ENCODE data around the gene IGLL5. TPM values are rescaled to one million over a fixed set of nuclear protein-coding genes. Genes with fewer than 3 reads are reported as not detected.

IGLL5 gene
- total and polyA plus RNA-seq, 2 donors = 0.69 to 1.6 TPM

- DNase-seq (ENCODE audit: extremely low spot score) = no peak
- WGBS = 91% methylated on average over 9 of the region's 9 CpGs
- H3K36me3 ChIP-seq (ENCODE audit: insufficient read depth) = no peaks in the 10 kb centered on the region
- no peak overlapping the region for H3K4me3 ChIP-seq (ENCODE audit: low read depth, low read length)
- H3K27ac ChIP-seq (ENCODE audit: low read depth) = no peak overlapping the region
- no peaks in the 10 kb centered on the region for H3K4me1 ChIP-seq (ENCODE audit: insufficient read depth)
Observed at GRCh38 chr22:22924369-22925145, 36.9 kb downstream of the IGLL5 start.

GRCh38 chr22:22925146-22925804 is 37.7 kb downstream of the IGLL5 start:
- 79% methylated on average over 14 of the region's 14 CpGs for WGBS
- H3K27ac ChIP-seq (ENCODE audit: low read depth) = no peak overlapping the region

GRCh38 chr22:22925805-22926369 is 38.3 kb downstream of the IGLL5 start:
- H3K4me1 ChIP-seq (ENCODE audit: insufficient read depth) = no peaks in the 10 kb centered on the region
- 40% methylated on average over 8 of the region's 8 CpGs for WGBS
- H3K36me3 ChIP-seq (ENCODE audit: insufficient read depth) = no peaks in the 10 kb centered on the region
- H3K27ac ChIP-seq (ENCODE audit: low read depth) = no peak overlapping the region
- peak; percentile 15 for DNase-seq (ENCODE audit: extremely low spot score)
- no peak overlapping the region for H3K4me3 ChIP-seq (ENCODE audit: low read depth, low read length)

More at GRCh38 chr22:22925146-22925804, 37.7 kb downstream of the IGLL5 start:
- no peaks in the 10 kb centered on the region for H3K36me3 ChIP-seq (ENCODE audit: insufficient read depth)
- H3K4me3 ChIP-seq (ENCODE audit: low read depth, low read length) = no peak overlapping the region
- H3K4me1 ChIP-seq (ENCODE audit: insufficient read depth) = no peaks in the 10 kb centered on the region
- DNase-seq (ENCODE audit: extremely low spot score) = no peak

DNA sequence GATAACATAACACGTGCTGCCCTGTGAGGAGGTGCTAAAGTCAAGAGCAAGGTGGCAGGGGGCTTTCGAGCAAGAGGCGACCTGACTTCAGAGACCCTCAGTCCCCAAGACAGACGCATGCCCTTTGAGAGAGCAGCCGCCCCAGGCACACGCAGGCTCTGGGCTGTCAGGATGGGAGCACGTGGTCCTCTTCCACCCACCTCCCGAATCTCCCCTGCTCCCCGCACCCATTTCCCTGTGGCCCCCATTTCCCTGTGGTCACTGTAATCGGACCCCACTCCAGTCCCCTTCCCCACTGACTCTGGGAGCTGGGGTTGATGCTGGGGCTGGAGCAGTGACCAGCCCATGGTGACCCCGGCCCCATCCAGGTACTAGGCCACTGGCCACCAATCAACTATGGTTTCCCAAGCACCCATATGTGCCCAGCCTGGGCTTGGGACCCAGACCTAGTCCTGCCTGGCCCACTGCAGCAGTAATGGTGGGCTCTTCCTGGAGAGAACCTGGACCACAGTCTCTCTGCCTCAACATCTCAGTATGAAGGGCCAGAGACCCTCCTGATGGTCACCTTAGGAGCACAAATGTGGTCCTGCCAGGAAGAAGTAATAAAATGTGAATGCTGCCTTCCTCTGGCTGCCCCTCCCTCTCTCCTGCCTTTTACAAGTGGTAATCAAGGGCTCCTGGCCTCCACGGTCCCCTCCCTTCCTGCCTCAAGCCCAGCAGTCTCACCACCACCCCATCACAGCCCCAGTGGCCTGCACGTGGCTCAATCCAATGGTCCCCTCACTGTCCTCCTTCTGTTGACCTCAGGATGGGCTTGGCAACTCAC is 39.0 kb downstream of the IGLL5 start:
- Histone ChIP-seq H3K4me3 (ENCODE audit: low read depth, low read length) (no peak overlapping the region), H3K36me3 (ENCODE audit: insufficient read depth) (no peaks in the 10 kb centered on the region), H3K4me1 (ENCODE audit: insufficient read depth) (no peaks in the 10 kb centered on the region), H3K27ac (ENCODE audit: low read depth) (no peak overlapping the region)
- WGBS = 68% methylated on average over 13 of the region's 13 CpGs
- no peak for DNase-seq (ENCODE audit: extremely low spot score)

DNA sequence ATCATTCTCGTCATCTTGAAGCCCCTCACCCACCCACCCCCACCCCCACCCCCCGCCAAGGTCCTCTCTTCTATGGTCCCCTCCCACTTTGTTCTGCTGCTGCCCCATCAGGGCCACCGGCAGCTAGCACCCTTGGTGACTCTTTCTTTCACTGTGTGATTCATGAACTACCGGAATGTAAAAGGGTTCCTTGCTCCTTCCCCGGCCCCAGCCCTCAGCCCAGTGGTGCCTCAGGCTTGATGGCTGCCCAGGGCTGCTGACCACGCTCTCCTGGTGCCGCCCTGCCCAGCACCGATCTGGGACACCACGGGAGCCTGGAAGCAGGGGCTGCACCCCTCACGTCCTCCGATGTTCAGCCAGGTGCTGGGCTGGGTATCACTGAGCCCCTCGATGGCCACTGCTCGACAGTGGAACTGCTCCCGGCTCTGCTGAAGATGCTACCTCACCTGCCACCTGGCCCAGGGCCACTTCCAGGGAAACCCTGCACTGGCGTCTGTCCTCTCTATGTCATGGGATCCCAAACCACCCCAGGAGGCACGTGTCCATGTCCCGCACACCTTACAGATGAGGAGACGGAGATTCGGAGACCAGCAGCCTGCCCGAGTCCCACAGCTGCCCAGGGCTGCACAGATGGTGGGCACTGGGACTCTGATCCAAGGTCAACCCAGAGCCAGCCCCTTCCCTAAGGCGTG is 39.7 kb downstream of the IGLL5 start:
- Histone ChIP-seq H3K4me1 (ENCODE audit: insufficient read depth) (no peaks in the 10 kb centered on the region), H3K4me3 (ENCODE audit: low read depth, low read length) (no peak overlapping the region), H3K27ac (ENCODE audit: low read depth) (no peak overlapping the region), H3K36me3 (ENCODE audit: insufficient read depth) (no peaks in the 10 kb centered on the region)
- no peak for DNase-seq (ENCODE audit: extremely low spot score)
- 90% methylated on average over 21 of the region's 21 CpGs for WGBS

DNA sequence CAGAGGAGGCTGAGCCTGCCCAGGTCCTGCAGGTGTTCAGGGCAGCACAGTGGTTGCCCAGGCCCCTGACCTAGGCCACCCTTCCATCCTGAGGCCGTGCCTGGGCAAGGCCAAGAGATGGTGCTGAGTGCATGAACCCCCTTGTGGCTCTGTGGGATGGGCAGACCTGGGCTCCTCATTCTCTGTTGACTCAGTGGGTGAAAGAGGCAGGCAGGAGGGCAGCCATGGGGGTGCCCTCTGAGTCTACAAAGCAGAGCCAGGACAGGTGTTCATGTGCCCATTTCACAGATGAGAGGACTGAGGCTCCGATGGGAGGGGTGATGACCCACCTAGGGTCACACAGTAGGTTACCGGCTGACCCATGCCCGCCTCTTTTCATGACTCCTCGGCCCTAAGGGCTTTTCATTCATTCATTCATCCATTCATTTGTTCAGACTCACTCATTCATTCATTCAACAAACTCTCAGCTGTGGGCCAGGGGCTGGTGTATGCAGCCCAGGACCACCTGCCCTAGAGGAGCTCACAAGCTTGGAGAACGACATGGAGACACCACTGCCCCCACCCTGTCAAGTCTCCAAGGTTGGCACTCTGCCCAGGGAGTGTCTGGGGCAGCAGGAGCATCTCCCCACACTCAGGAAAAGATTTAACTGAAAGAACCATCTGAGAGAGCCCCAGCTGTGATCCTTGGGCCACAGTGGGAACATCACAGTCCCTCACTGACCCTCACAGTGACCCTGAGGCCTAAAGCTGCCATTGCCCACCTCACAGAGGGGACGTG is 40.5 kb downstream of the IGLL5 start:
- DNase-seq (ENCODE audit: extremely low spot score) = no peak
- Histone ChIP-seq H3K4me1 (ENCODE audit: insufficient read depth) (no peaks in the 10 kb centered on the region), H3K27ac (ENCODE audit: low read depth) (no peak overlapping the region), H3K4me3 (ENCODE audit: low read depth, low read length) (no peak overlapping the region), H3K36me3 (ENCODE audit: insufficient read depth) (no peaks in the 10 kb centered on the region)
- WGBS = 74% methylated on average over 7 of the region's 7 CpGs

DNA sequence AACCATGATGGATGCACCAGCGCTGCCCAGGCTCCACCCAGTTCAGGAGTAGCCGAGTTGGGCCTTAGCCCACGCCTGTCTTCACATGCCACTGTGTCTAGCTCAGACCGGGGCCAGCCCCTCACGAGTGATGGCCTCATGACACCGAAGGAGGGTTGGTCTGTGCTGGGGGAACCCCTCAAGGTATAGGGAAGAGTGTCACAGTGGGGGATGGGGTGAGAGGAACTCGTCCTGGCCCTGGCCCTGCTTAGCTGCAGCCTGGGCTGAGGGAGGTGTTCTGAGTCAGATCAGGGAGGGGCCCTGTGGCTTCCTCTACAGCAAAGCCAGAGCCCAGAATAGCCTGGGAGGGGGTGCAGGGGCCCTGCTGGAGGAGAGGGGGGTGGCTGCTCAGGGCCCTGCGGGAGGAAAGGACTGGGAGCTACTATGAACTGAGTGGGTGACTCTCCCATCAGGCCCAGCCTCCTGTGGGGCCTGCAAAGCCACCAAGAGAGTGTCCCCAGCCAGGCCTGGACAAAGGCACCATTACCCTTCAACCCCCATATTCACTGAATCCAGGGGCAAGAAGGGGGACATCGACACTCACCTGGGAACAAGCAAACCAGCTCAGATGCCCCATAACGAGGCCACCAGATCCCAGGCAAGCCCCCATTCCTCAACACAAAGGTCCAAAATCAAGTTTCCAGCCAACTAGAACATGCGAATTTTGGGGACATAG is 41.2 kb downstream of the IGLL5 start:
- WGBS = 56% methylated on average over 11 of the region's 11 CpGs
- Histone ChIP-seq H3K4me3 (ENCODE audit: low read depth, low read length) (no peak overlapping the region), H3K36me3 (ENCODE audit: insufficient read depth) (no peaks in the 10 kb centered on the region), H3K27ac (ENCODE audit: low read depth) (no peak overlapping the region), H3K4me1 (ENCODE audit: insufficient read depth) (no peaks in the 10 kb centered on the region)
- peak; percentile 15 for DNase-seq (ENCODE audit: extremely low spot score)

DNA sequence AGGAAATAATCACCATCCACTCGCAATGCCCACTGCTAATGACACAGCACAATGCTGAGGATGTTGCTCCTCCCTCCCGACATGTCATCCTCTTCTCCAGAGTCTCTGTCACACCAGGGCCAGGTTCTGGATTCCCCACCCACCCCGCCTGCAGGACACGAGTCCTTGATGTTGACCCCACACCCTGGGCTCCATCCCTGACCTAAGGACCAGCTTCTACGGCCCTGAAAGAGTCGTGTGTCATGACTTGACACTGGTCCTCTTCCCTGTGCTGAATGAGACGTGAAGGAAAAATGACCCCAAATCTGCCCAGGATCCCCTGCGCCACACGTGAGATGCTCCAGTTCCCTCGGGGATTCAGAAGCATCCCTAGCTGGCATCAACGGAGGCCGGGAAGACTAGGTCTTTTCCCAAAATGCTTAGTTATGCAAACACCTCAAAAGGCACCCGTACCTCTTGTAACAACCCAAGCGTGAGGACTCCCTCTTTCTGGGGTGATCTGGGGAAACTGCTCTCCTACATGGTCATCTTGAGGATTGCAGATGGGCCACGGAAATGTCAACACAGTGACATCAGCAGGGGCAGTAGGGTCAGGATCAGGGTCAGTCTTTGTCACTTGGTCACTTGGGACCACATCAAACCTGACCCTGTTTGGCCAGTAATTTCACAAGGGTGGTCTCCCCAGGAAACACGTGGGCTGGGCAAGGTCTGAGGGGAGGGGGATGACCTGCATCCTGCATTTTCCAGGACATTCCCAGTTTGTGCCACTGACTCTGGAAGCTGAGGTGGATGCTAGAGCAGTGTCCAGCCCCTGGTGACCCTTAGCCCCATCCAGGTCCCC is 42.0 kb downstream of the IGLL5 start:
- no peak for DNase-seq (ENCODE audit: extremely low spot score)
- 92% methylated on average over 16 of the region's 16 CpGs for WGBS
- no peak overlapping the region for H3K27ac ChIP-seq (ENCODE audit: low read depth)
- no peaks in the 10 kb centered on the region for H3K4me1 ChIP-seq (ENCODE audit: insufficient read depth)
- H3K36me3 ChIP-seq (ENCODE audit: insufficient read depth) = no peaks in the 10 kb centered on the region
- no peak overlapping the region for H3K4me3 ChIP-seq (ENCODE audit: low read depth, low read length)

- DNase-seq (ENCODE audit: extremely low spot score) = no peak
- H3K4me3 ChIP-seq (ENCODE audit: low read depth, low read length) = no peak overlapping the region
- WGBS = 93% methylated on average over 3 of the region's 3 CpGs
- H3K36me3 ChIP-seq (ENCODE audit: insufficient read depth) = no peaks in the 10 kb centered on the region
- H3K4me1 ChIP-seq (ENCODE audit: insufficient read depth) = no peaks in the 10 kb centered on the region
- no peak overlapping the region for H3K27ac ChIP-seq (ENCODE audit: low read depth)
Observed at GRCh38 chr22:22930222-22930497, 42.5 kb downstream of the IGLL5 start.

GRCh38 chr22:22930571-22931556 is 43.2 kb downstream of the IGLL5 start:
- no peaks in the 10 kb centered on the region for H3K36me3 ChIP-seq (ENCODE audit: insufficient read depth)
- no peaks in the 10 kb centered on the region for H3K4me1 ChIP-seq (ENCODE audit: insufficient read depth)
- H3K4me3 ChIP-seq (ENCODE audit: low read depth, low read length) = no peak overlapping the region
- H3K27ac ChIP-seq (ENCODE audit: low read depth) = no peak overlapping the region
- no peak for DNase-seq (ENCODE audit: extremely low spot score)
- WGBS = 84% methylated on average over 9 of the region's 9 CpGs
